Stimulated activated naive CD8-positive, alpha-beta T cell treated with anti-CD3 and anti-CD28 coated beads, Interleukin-15, Interleukin-2, amounts not matched to agents 100 ng/mL and 50 ng/mL, for 24 hours (primary cell): ENCODE data around the gene C1orf159.
"Not testable (repeated sequence)": the region's sequence is repeated elsewhere in the genome, so short reads cannot be mapped to it uniquely, and the experiment has no call there.

Experiments
- H3K27ac Mint-ChIP-seq: one replicate; pipeline ENCODE4 v1.8.0; 2021; ENCODE audit warnings: mild to moderate bottlenecking, mixed read lengths
- H3K27me3 Mint-ChIP-seq: one replicate; pipeline ENCODE4 v1.8.0; 2021; ENCODE audit warnings: mixed read lengths
- H3K36me3 Mint-ChIP-seq: one replicate; pipeline ENCODE4 v1.8.0; 2021; ENCODE audit warnings: low read depth, mixed read lengths
- H3K4me1 Mint-ChIP-seq: one replicate; pipeline ENCODE4 v1.8.0; 2021; ENCODE audit warnings: low read depth, mixed read lengths
- H3K4me3 Mint-ChIP-seq: one replicate; pipeline ENCODE4 v1.8.0; 2021; ENCODE audit warnings: mild to moderate bottlenecking, mixed read lengths
- H3K9me3 Mint-ChIP-seq: one replicate; pipeline ENCODE4 v1.8.0; 2021; ENCODE audit warnings: mixed read lengths

C1orf159 gene

DNA sequence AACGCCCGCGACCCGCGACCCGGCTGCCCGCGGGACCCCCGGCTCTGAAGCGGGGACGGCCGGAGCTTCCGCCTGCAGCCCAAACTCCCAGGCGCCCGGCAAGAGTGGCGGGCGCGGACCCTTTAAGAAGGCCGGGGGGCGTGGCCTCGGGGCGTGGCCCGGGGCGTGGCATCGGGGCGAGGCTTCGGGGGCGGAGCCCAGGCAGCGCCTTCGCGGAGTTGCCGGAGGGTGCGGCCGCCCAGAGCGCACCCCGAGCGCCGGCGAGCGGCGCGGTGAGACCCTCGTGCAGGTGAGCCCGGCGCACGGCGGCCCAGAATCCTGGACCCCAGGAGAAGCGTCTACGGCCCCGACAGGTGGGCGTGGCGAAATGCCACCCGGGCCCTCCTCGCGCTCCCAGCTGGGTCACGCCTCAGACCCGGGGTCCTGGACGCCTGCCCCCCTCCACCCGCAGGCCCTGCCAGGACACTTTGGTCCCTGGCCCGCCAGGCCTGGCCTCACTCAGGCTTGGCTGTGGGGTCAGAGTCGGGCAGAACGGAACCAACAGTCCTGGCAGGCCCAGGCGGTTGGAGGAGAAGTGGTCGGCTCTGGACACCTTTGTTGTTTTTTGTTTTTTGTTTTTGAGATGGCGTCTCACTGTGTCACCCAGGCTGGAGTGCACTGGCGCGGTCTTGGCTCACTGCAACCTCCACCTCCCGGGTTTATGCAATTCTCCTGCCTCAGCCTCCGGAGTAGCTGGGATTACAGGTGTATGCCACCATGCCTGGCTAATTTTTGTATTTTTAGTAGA, 56.2 kb downstream of the C1orf159 start:
- Mint-ChIP-seq H3K4me1 (peaks cover 41% of the 10 kb centered on the region), H3K27me3 (peaks cover 22% of the 10 kb centered on the region), H3K4me3 (peak overlapping the region; percentile 83), H3K9me3 (no peaks in the 10 kb centered on the region), H3K27ac (no peak overlapping the region), H3K36me3 (no peaks in the 10 kb centered on the region)

DNA sequence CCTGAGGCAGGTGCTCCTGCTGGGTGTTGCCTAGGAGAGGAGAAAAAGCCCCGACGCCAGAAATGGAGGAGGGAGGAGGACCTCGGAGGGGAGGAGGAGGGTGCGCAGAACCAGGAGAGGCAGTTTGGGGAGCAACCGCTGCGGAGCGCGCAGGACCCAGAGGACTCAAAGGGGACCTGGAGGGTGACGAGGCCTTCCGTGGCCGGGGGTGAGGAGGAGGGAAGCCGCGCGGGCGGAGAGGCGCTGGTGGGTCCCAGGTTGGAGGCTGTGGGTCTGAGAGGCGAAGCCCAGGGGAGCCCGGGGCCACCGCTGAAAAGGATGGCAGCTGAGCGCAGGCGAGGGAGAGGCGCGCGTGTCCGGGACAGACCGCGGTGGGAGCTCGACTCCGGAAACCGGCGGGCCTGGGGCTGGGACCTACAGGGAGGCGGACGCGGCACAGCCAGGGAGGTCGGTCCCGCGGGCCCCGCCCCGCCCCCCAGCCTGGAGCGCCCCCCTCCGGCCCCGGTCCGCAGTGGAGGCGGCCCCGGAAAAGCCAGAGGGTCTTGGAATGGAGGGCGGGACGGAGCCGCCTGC, 56.9 kb downstream of the C1orf159 start:
- H3K27ac Mint-ChIP-seq: no peak overlapping the region
- peaks cover 22% of the 10 kb centered on the region for H3K27me3 Mint-ChIP-seq
- H3K36me3 Mint-ChIP-seq: no peaks in the 10 kb centered on the region
- no peaks in the 10 kb centered on the region for H3K9me3 Mint-ChIP-seq
- H3K4me1 Mint-ChIP-seq: peaks cover 37% of the 10 kb centered on the region
- H3K4me3 Mint-ChIP-seq: peak overlapping the region; percentile 82

DNA sequence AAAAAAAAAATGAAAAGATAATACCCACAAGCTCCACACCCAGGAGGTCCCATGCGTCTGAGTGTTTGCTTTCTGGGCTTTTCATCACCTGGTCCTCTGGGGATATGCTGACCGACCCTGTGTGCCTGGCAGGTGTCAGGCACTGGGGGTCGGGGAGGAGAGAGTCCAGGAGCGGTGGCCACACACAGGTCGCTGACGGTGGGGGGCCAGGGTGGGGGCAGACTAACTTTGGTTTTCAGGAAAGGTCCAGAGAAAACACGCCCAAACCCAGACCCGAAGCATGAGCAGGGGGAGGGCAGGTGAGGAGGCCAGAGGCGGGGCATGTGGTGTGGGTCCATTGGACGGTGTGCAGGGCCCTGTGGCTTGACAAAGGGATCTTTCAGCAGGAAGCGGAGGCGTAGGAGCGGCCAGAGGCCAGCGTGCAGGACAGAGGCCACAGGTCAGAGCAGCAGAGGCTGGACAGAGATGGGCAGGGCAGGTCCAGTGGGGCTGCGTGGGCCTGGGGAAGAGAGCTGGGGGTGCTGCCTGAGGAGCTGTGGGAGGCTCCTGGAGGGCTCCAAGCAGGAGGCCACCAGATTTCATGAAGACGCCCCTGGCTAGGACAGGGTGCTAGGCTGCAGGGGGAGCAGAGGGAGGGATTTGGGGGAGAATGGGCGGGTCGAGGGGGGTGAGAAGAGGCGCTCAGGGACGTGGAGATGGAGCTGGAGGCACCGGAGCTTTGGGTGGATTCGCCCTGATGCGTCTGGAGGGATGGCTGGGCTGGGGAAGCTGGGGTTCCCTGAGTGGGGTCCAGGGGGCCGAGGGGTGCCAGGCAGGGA, 57.6 kb downstream of the C1orf159 start:
- Mint-ChIP-seq H3K4me1 (peaks cover 33% of the 10 kb centered on the region), H3K27ac (no peak overlapping the region), H3K36me3 (no peaks in the 10 kb centered on the region), H3K27me3 (peaks cover 22% of the 10 kb centered on the region), H3K4me3 (peak overlapping the region; percentile 82), H3K9me3 (no peaks in the 10 kb centered on the region)

DNA sequence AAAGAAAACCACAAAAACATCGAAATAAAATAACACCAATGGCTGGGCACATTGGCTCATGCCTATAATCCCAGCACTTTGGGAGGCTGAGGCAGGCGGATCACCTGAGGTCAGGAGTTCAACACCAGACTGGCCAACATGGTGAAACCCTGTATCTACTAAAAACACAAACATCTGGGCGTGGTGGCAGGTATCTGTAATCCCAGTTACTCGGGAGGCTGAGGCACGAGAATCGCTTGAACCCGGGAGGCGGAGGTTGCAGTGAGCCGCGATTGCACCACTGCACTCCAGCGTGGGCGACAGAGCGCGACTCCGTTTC, 58.2 kb downstream of the C1orf159 start:
- Mint-ChIP-seq H3K4me3 (peak overlapping the region; percentile 13), H3K27me3 (peaks cover 22% of the 10 kb centered on the region), H3K4me1 (peaks cover 27% of the 10 kb centered on the region)
- H3K27ac Mint-ChIP-seq, H3K9me3 Mint-ChIP-seq, H3K36me3 Mint-ChIP-seq: not testable (repeated sequence)

DNA sequence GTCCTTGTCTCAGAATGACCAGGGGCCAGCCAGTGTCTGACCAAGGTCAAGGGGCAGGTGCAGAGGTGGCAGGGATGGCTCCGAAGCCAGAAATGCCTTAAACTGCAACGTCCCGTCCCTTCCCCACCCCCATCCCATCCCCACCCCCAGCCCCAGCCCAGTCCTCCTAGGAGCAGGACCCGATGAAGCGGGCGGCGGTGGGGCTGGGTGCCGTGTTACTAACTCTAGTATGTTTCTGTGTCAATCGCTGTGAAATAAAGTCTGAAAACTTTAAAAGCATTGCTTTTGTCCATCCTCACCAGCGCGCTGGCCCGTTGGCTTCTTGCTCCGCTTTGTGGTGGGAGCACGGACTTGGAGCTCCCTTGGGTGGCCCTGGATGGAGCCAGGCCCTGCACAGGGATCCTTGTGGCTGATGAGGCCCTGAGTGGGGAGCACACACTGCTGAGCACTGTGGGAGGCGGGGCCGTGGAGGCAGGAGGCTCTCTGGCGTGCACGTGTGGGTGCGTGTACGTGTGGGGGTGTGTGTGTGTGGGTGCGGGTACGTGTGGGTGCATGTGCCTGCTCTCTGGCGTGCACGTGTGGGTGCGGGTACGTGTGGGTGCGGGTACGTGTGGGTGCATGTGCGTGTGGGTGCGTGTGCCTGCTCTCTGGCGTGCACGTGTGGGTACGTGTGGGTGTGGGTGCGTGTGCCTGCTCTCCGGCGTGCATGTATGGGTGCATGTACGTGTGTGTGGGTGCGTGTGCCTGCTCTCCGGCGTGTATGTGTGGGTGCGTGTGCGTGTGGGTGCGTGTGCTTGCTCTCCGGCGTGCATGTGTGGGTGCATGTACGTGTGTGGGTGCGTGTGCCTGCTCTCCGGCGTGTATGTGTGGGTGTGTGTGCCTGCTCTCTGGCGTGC, 59.8 kb downstream of the C1orf159 start:
- H3K4me3 Mint-ChIP-seq: no peak overlapping the region
- peaks cover 5% of the 10 kb centered on the region for H3K9me3 Mint-ChIP-seq
- peaks cover 5% of the 10 kb centered on the region for H3K36me3 Mint-ChIP-seq
- H3K4me1 Mint-ChIP-seq: peaks cover 18% of the 10 kb centered on the region
- H3K27ac Mint-ChIP-seq: no peak overlapping the region
- H3K27me3 Mint-ChIP-seq: peaks cover 22% of the 10 kb centered on the region

DNA sequence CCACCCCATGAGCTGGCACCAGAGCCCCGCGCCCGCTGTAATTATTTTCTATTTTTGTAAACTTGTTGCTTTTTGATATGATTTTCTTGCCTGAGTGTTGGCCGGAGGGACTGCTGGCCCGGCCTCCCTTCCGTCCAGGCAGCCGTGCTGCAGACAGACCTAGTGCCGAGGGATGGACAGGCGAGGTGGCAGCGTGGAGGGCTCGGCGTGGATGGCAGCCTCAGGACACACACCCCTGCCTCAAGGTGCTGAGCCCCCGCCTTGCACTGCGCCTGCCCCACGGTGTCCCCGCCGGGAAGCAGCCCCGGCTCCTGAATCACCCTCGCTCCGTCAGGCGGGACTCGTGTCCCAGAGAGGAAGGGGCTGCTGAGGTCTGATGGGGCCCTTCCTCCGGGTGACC, 60.9 kb downstream of the C1orf159 start:
- Mint-ChIP-seq H3K36me3 (peaks cover 5% of the 10 kb centered on the region), H3K9me3 (peaks cover 5% of the 10 kb centered on the region), H3K4me3 (no peak overlapping the region), H3K27ac (no peak overlapping the region), H3K4me1 (peaks cover 9% of the 10 kb centered on the region), H3K27me3 (peaks cover 18% of the 10 kb centered on the region)

DNA sequence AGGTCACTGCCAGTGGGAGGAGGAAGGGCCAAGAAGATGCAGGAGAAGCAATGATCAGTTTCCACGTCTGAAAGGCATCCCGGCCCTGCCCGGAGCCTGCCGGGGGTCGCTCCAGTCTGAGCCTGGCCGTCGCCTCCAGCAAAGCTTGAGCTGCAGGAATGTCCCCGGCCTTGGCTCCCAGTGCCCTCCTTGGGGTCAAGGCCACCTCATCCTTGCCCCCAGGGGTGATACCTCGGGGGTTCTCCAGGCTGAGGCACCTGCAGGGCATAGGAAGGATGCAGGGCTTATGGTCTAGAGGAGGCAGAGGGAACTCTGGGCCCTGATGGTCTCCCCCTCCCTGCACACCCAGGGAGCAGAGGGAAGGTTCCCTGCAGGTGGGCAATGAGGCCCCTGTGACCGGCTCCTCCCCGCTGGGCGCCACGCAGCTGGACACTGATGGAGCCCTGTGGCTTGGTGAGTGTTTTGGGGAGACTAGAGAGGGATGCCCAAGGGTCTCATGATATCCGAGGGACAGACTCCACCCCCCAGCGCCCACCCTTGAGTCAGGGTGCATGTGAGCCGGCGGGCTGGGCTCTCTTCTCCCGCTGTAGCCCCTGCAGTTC, 61.7 kb downstream of the C1orf159 start:
- Mint-ChIP-seq H3K4me3 (no peak overlapping the region), H3K9me3 (peaks cover 5% of the 10 kb centered on the region), H3K27me3 (peaks cover 18% of the 10 kb centered on the region), H3K36me3 (peaks cover 5% of the 10 kb centered on the region), H3K4me1 (peaks cover 8% of the 10 kb centered on the region), H3K27ac (no peak overlapping the region)

DNA sequence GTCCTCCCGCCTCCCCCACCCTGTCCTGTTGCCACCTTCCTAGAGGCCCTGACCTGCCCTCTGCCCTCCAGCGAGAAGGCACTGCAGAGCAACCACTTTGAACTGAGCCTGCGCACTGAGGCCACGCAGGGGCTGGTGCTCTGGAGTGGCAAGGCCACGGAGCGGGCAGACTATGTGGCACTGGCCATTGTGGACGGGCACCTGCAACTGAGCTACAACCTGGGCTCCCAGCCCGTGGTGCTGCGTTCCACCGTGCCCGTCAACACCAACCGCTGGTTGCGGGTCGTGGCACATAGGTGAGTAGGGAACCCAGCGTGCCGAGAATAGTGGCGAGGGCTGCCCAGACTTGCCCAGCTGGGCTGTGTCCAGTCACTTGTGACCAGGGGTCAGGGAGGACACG, 62.2 kb downstream of the C1orf159 start:
- Mint-ChIP-seq H3K27ac (no peak overlapping the region), H3K27me3 (peaks cover 15% of the 10 kb centered on the region), H3K4me3 (no peak overlapping the region), H3K9me3 (peaks cover 5% of the 10 kb centered on the region), H3K4me1 (peaks cover 5% of the 10 kb centered on the region), H3K36me3 (peaks cover 5% of the 10 kb centered on the region)

DNA sequence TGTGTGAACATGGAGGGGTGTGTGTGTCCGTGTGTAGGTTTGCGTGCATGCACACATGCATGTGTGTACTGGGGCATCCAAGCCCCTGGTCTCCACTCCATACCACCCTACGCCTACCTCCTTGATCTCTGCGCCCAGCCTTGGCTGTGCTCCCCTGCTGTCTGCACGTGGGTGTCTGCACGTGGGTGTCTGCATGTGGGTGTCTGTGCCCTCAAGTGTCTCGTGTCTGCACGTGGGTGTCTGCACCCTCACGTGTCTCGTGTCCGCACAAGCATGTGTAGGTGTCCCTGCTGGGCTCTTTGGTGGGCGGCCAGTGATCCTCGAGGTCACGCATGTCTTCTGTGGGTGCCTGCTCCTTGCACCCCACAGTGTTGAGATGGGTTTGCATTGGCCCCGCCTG, 62.9 kb downstream of the C1orf159 start:
- peaks cover 9% of the 10 kb centered on the region for H3K27me3 Mint-ChIP-seq
- peaks cover 5% of the 10 kb centered on the region for H3K9me3 Mint-ChIP-seq
- no peak overlapping the region for H3K4me3 Mint-ChIP-seq
- H3K36me3 Mint-ChIP-seq: peaks cover 5% of the 10 kb centered on the region
- H3K27ac Mint-ChIP-seq: no peak overlapping the region
- H3K4me1 Mint-ChIP-seq: no peaks in the 10 kb centered on the region

DNA sequence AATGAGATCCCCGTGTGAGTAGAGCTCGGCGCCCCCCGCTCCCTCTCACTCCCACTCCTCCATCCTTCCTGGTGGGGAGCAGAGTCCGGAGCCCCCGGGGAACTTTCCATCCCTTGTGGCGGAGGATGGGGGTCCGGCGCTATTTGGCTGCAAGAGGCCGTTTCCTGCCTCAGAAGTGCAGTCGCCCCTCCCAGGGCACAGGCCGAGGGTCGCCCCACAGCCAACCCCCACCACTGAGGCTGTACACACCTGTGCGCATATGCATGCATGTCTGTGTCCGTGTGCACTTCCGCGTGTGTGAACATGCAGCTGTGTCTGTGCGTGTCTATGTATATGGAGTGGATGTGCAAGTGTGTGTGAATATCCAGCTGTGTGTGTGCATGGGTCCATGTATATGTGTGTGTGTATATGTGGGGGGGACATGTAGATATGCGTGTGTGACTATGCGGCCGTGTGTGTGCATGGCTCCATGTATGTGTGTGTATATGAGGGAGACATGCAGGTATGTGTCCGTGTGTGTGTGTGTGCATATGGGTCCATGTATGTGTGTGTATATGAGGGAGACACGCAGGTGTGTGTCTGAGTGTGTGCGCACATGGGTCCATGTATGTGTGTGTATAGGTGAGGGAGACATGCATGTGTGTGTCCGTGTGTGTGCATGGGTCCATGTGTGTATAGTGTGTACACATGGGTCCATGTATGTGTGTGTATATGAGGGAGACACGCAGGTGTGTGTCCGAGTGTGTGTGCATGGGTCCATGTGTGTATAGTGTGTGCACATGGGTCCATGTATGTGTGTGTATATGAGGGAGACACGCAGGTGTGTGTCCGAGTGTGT, 63.7 kb downstream of the C1orf159 start:
- H3K36me3 Mint-ChIP-seq: peaks cover 5% of the 10 kb centered on the region
- no peak overlapping the region for H3K4me3 Mint-ChIP-seq
- H3K4me1 Mint-ChIP-seq: no peaks in the 10 kb centered on the region
- peaks cover 3% of the 10 kb centered on the region for H3K27me3 Mint-ChIP-seq
- no peak overlapping the region for H3K27ac Mint-ChIP-seq
- peaks cover 5% of the 10 kb centered on the region for H3K9me3 Mint-ChIP-seq

DNA sequence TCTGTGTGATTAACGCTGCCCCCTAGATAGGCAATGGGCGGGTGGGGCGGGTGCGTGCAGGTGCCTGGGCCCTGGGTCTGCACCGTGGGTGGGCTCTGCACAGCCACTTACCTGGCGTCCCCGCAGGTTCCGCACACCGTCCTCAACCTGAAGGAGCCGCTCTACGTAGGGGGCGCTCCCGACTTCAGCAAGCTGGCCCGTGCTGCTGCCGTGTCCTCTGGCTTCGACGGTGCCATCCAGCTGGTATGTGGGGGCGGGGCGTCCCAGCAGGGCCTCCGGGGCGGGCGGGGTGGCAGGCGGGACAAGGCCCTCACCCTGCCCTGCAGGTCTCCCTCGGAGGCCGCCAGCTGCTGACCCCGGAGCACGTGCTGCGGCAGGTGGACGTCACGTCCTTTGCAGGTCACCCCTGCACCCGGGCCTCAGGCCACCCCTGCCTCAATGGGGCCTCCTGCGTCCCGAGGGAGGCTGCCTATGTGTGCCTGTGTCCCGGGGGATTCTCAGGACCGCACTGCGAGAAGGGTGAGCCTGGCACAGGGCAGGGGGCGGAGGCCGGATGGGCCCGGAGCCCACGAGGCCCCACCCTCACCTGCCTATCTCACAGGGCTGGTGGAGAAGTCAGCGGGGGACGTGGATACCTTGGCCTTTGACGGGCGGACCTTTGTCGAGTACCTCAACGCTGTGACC, 64.6 kb downstream of the C1orf159 start:
- peaks cover 5% of the 10 kb centered on the region for H3K9me3 Mint-ChIP-seq
- H3K27ac Mint-ChIP-seq: no peak overlapping the region
- H3K4me3 Mint-ChIP-seq: no peak overlapping the region
- peaks cover 5% of the 10 kb centered on the region for H3K36me3 Mint-ChIP-seq
- no peaks in the 10 kb centered on the region for H3K4me1 Mint-ChIP-seq
- no peaks in the 10 kb centered on the region for H3K27me3 Mint-ChIP-seq

DNA sequence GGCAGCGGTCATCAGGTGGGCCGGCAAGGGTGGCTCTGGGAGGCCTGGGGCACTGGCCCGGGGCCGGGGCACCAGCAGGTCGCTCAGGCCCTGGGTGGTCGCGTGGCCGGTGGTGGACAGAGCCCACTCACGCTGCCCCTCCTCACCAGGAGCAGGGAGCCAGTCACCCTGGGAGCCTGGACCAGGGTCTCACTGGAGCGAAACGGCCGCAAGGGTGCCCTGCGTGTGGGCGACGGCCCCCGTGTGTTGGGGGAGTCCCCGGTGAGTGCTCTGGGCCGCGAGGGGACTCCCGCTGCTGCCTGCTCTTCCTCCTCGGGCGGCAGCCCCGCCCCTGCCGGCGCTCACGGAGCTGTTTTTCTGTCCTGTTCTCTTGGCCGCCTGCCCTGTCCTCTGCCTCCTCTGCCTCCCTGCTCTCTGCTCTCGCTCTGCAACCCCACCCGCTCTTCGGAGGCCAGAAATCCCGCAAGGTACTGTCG, 65.3 kb downstream of the C1orf159 start:
- no peaks in the 10 kb centered on the region for H3K4me1 Mint-ChIP-seq
- no peaks in the 10 kb centered on the region for H3K27me3 Mint-ChIP-seq
- H3K36me3 Mint-ChIP-seq: peaks cover 5% of the 10 kb centered on the region
- H3K4me3 Mint-ChIP-seq: no peak overlapping the region
- H3K9me3 Mint-ChIP-seq: peaks cover 5% of the 10 kb centered on the region
- H3K27ac Mint-ChIP-seq: no peak overlapping the region
